Measurements from ENCODE around the gene EVL.
A peak's percentile ranks its signal among the peaks of the same experiment; 100 is the strongest.

EVL gene

GRCh38 chr14:100066962-100067361 lies 1.7 kb downstream of the EVL start:
- peak overlapping the region; percentile 72 for H3K4me3 ChIP-seq (ENCODE audit: low read depth, low read length)
- no peak for TF ChIP-seq POLR2A (IDR thresholded peaks at IDR 0.05; ENCODE audit: extremely low read depth, insufficient read length)
- TF ChIP-seq MAX (IDR thresholded peaks at IDR 0.05; ENCODE audit: low read depth, low read length): no peak
- TF ChIP-seq CTCF (IDR thresholded peaks at IDR 0.05; ENCODE audit: low read depth, low read length): no peak
- no peak for TF ChIP-seq MYC (IDR thresholded peaks at IDR 0.05; ENCODE audit: low read depth, low read length)
- peak; percentile 72 for DNase-seq (ENCODE audit: low read depth)

GRCh38 chr14:100067481-100067880 lies 2.3 kb downstream of the EVL start:
- DNase-seq (ENCODE audit: low read depth): peak; percentile 55
- peak overlapping the region; percentile 72 for H3K4me3 ChIP-seq (ENCODE audit: low read depth, low read length)
- TF ChIP-seq MAX (IDR thresholded peaks at IDR 0.05; ENCODE audit: low read depth, low read length) (0 out of 2 replicates have a peak, but pooled peaks have one; percentile 23), POLR2A (IDR thresholded peaks at IDR 0.05; ENCODE audit: extremely low read depth, insufficient read length) (no peak)

GRCh38 chr14:100067971-100068959 lies 3.0 kb downstream of the EVL start:
- TF ChIP-seq POLR2A (IDR thresholded peaks at IDR 0.05; ENCODE audit: extremely low read depth, insufficient read length) (no peak), MAX (IDR thresholded peaks at IDR 0.05; ENCODE audit: low read depth, low read length) (peak; percentile 59), CTCF (IDR thresholded peaks at IDR 0.05; ENCODE audit: low read depth, low read length) (no peak), MYC (IDR thresholded peaks at IDR 0.05; ENCODE audit: low read depth, low read length) (peak; percentile 54; the same call in 1 of the 2 replicates)
- peak overlapping the region; percentile 72 for H3K4me3 ChIP-seq (ENCODE audit: low read depth, low read length)
- DNase-seq (ENCODE audit: low read depth): peak; percentile 87

GRCh38 chr14:100069161-100069800 lies 4.1 kb downstream of the EVL start:
- H3K4me3 ChIP-seq (ENCODE audit: low read depth, low read length): peak overlapping the region; percentile 72
- no peak for DNase-seq (ENCODE audit: low read depth)

GRCh38 chr14:100070310-100070709 lies 5.1 kb downstream of the EVL start:
- DNase-seq (ENCODE audit: low read depth): no peak
- no peak overlapping the region for H3K4me3 ChIP-seq (ENCODE audit: low read depth, low read length)
- no peak for TF ChIP-seq POLR2A (IDR thresholded peaks at IDR 0.05; ENCODE audit: extremely low read depth, insufficient read length)
- no peak for TF ChIP-seq MAX (IDR thresholded peaks at IDR 0.05; ENCODE audit: low read depth, low read length)
- TF ChIP-seq CTCF (IDR thresholded peaks at IDR 0.05; ENCODE audit: low read depth, low read length): no peak
- TF ChIP-seq MYC (IDR thresholded peaks at IDR 0.05; ENCODE audit: low read depth, low read length): no peak

More at GRCh38 chr14:100069161-100069800, 4.1 kb downstream of the EVL start:
- TF ChIP-seq CTCF (IDR thresholded peaks at IDR 0.05; ENCODE audit: low read depth, low read length) (no peak), POLR2A (IDR thresholded peaks at IDR 0.05; ENCODE audit: extremely low read depth, insufficient read length) (no peak), MYC (IDR thresholded peaks at IDR 0.05; ENCODE audit: low read depth, low read length) (no peak), MAX (IDR thresholded peaks at IDR 0.05; ENCODE audit: low read depth, low read length) (no peak)
